Measurements from ENCODE around the gene SPINK5. TPM values are rescaled to one million over a fixed set of nuclear protein-coding genes. Genes with fewer than 3 reads are reported as not detected.

SPINK5 gene
- total RNA-seq, 2 experiments from 2014 or later, result not detected

GRCh38 chr5:148120317-148120716, 56.5 kb downstream of the SPINK5 start:
- H3K27ac Mint-ChIP-seq, result no peak overlapping the region
- no peak for ATAC-seq

GRCh38 chr5:148125641-148126040, 61.9 kb downstream of the SPINK5 start:
- ATAC-seq (no peak), DNase-seq (no peak)
- Mint-ChIP-seq H3K4me1 (no peaks in the 10 kb centered on the region), H3K36me3 (no peaks in the 10 kb centered on the region), H3K4me3 (no peak overlapping the region), H3K9me3 (ENCODE audit: low read depth) (no peaks in the 10 kb centered on the region), H3K27ac (no peak overlapping the region), H3K27me3 (no peaks in the 10 kb centered on the region)
- CTCF ChIA-PET, result no interaction called here

More at GRCh38 chr5:148120317-148120716, 56.5 kb downstream of the SPINK5 start:
- Mint-ChIP-seq H3K4me3 (no peak overlapping the region), H3K36me3 (no peaks in the 10 kb centered on the region), H3K27me3 (no peaks in the 10 kb centered on the region), H3K9me3 (ENCODE audit: low read depth) (no peaks in the 10 kb centered on the region), H3K4me1 (no peaks in the 10 kb centered on the region)
- CTCF ChIA-PET, result interaction anchor here (0.6 to 0.8 kb wide), 3 partner anchors 147 to 615 kb away, joined by 3 read pairs; no protein-coding TSS in a partner anchor
- DNase-seq, result no peak

- no peaks in the 10 kb centered on the region for H3K9me3 Mint-ChIP-seq (ENCODE audit: low read depth)
- no peak overlapping the region for H3K4me3 Mint-ChIP-seq
- H3K4me1 Mint-ChIP-seq, result no peaks in the 10 kb centered on the region
- no peak overlapping the region for H3K27ac Mint-ChIP-seq
- CTCF ChIA-PET, result interaction anchor here (1.6 kb wide), 1 partner anchor 10 kb away, joined by 3 read pairs; no protein-coding TSS in a partner anchor
- no peak for DNase-seq
- no peaks in the 10 kb centered on the region for H3K36me3 Mint-ChIP-seq
- no peak for ATAC-seq
- peaks cover 3% of the 10 kb centered on the region for H3K27me3 Mint-ChIP-seq
These were observed 71.6 kb downstream of the SPINK5 start for GRCh38 chr5:148135091-148136048.

GRCh38 chr5:148140846-148141245, 77.1 kb downstream of the SPINK5 start:
- CTCF ChIA-PET, result no interaction called here

GRCh38 chr5:148141645-148142044, 77.9 kb downstream of the SPINK5 start:
- H3K4me3 Mint-ChIP-seq, result no peak overlapping the region
- DNase-seq (no peak), ATAC-seq (no peak)
- CTCF ChIA-PET, result no interaction called here
- no peaks in the 10 kb centered on the region for H3K36me3 Mint-ChIP-seq
- no peaks in the 10 kb centered on the region for H3K4me1 Mint-ChIP-seq
- no peaks in the 10 kb centered on the region for H3K9me3 Mint-ChIP-seq (ENCODE audit: low read depth)
- peaks cover 2% of the 10 kb centered on the region for H3K27me3 Mint-ChIP-seq
- no peak overlapping the region for H3K27ac Mint-ChIP-seq

More at GRCh38 chr5:148140846-148141245, 77.1 kb downstream of the SPINK5 start:
- DNase-seq (no peak), ATAC-seq (no peak)
- Mint-ChIP-seq H3K9me3 (ENCODE audit: low read depth) (no peaks in the 10 kb centered on the region), H3K4me1 (no peaks in the 10 kb centered on the region), H3K27me3 (peaks cover 2% of the 10 kb centered on the region), H3K27ac (no peak overlapping the region), H3K4me3 (no peak overlapping the region), H3K36me3 (no peaks in the 10 kb centered on the region)

GRCh38 chr5:148145916-148146315, 82.1 kb downstream of the SPINK5 start:
- no peak overlapping the region for H3K4me3 Mint-ChIP-seq
- no peak for ATAC-seq
- no peaks in the 10 kb centered on the region for H3K4me1 Mint-ChIP-seq
- H3K27me3 Mint-ChIP-seq, result peaks cover 8% of the 10 kb centered on the region
- H3K36me3 Mint-ChIP-seq, result no peaks in the 10 kb centered on the region
- CTCF ChIA-PET, result interaction anchor here (1.2 kb wide), 1 partner anchor 9 kb away, joined by 3 read pairs; no protein-coding TSS in a partner anchor
- no peaks in the 10 kb centered on the region for H3K9me3 Mint-ChIP-seq (ENCODE audit: low read depth)
- H3K27ac Mint-ChIP-seq, result no peak overlapping the region
- no peak for DNase-seq

GRCh38 chr5:148146487-148146886, 82.7 kb downstream of the SPINK5 start:
- DNase-seq (no peak), ATAC-seq (no peak)
- H3K27ac Mint-ChIP-seq, result no peak overlapping the region
- H3K9me3 Mint-ChIP-seq (ENCODE audit: low read depth), result no peaks in the 10 kb centered on the region
- no peaks in the 10 kb centered on the region for H3K4me1 Mint-ChIP-seq
- no peaks in the 10 kb centered on the region for H3K36me3 Mint-ChIP-seq
- H3K27me3 Mint-ChIP-seq, result peaks cover 8% of the 10 kb centered on the region
- no peak overlapping the region for H3K4me3 Mint-ChIP-seq
- CTCF ChIA-PET, result interaction anchor here (1.2 kb wide), 1 partner anchor 10 kb away, joined by 3 read pairs; no protein-coding TSS in a partner anchor

GRCh38 chr5:148147415-148147814, 83.6 kb downstream of the SPINK5 start:
- H3K36me3 Mint-ChIP-seq, result no peaks in the 10 kb centered on the region
- CTCF ChIA-PET, result no interaction called here
- H3K4me1 Mint-ChIP-seq, result no peaks in the 10 kb centered on the region
- no peak for DNase-seq
- H3K9me3 Mint-ChIP-seq (ENCODE audit: low read depth), result no peaks in the 10 kb centered on the region
- H3K27me3 Mint-ChIP-seq, result peaks cover 11% of the 10 kb centered on the region
- no peak overlapping the region for H3K4me3 Mint-ChIP-seq
- no peak for ATAC-seq
- H3K27ac Mint-ChIP-seq, result no peak overlapping the region

GRCh38 chr5:148151872-148152271, 88.1 kb downstream of the SPINK5 start:
- Mint-ChIP-seq H3K9me3 (ENCODE audit: low read depth) (no peaks in the 10 kb centered on the region), H3K4me1 (no peaks in the 10 kb centered on the region), H3K27me3 (peaks cover 11% of the 10 kb centered on the region), H3K4me3 (no peak overlapping the region), H3K36me3 (no peaks in the 10 kb centered on the region), H3K27ac (no peak overlapping the region)
- CTCF ChIA-PET, result no interaction called here
- ATAC-seq (no peak), DNase-seq (no peak)

- CTCF ChIA-PET, result no interaction called here
- no peaks in the 10 kb centered on the region for H3K36me3 Mint-ChIP-seq
- no peak overlapping the region for H3K27ac Mint-ChIP-seq
- H3K9me3 Mint-ChIP-seq (ENCODE audit: low read depth), result no peaks in the 10 kb centered on the region
- no peaks in the 10 kb centered on the region for H3K4me1 Mint-ChIP-seq
- H3K27me3 Mint-ChIP-seq, result peaks cover 14% of the 10 kb centered on the region
- H3K4me3 Mint-ChIP-seq, result no peak overlapping the region
- ATAC-seq (no peak), DNase-seq (no peak)
These were observed 89.0 kb downstream of the SPINK5 start for GRCh38 chr5:148152781-148153180.

- CTCF ChIA-PET, result no interaction called here
- Mint-ChIP-seq H3K4me1 (no peaks in the 10 kb centered on the region), H3K9me3 (ENCODE audit: low read depth) (no peaks in the 10 kb centered on the region), H3K4me3 (no peak overlapping the region), H3K36me3 (no peaks in the 10 kb centered on the region), H3K27ac (no peak overlapping the region), H3K27me3 (peaks cover 8% of the 10 kb centered on the region)
- DNase-seq, result no peak
- ATAC-seq, result no peak
These were observed 92.8 kb downstream of the SPINK5 start for GRCh38 chr5:148156609-148157008.

- ATAC-seq (no peak), DNase-seq (no peak)
- CTCF ChIA-PET, result no interaction called here
- Mint-ChIP-seq H3K4me3 (no peak overlapping the region), H3K27ac (no peak overlapping the region), H3K9me3 (ENCODE audit: low read depth) (no peaks in the 10 kb centered on the region), H3K36me3 (no peaks in the 10 kb centered on the region), H3K4me1 (no peaks in the 10 kb centered on the region), H3K27me3 (peaks cover 2% of the 10 kb centered on the region)
These were observed 98.3 kb downstream of the SPINK5 start for GRCh38 chr5:148162038-148162437.

GRCh38 chr5:148163345-148163744, 99.6 kb downstream of the SPINK5 start:
- Mint-ChIP-seq H3K9me3 (ENCODE audit: low read depth) (no peaks in the 10 kb centered on the region), H3K27me3 (peaks cover 4% of the 10 kb centered on the region), H3K4me1 (no peaks in the 10 kb centered on the region), H3K36me3 (no peaks in the 10 kb centered on the region), H3K4me3 (no peak overlapping the region), H3K27ac (no peak overlapping the region)
- CTCF ChIA-PET, result no interaction called here
- DNase-seq, result no peak
- ATAC-seq, result no peak

Data from activated CD8-positive, alpha-beta memory T cell treated with anti-CD3 and anti-CD28 coated beads, Interleukin-2, amount 10 ng/mL, durations not matched to agents 7 days and 5 days (primary cell).